Midbrain (tissue), 1 donor: Measurements from ENCODE around the gene CST7.
"Not testable (repeated sequence)": the region's sequence is repeated elsewhere in the genome, so short reads cannot be mapped to it uniquely, and the experiment has no call there.

Source experiments
- DNase-seq: peaks from one replicate; lab custom pipeline; 2025; lab: John Stamatoyannopoulos, UW

Gene CST7

DNA sequence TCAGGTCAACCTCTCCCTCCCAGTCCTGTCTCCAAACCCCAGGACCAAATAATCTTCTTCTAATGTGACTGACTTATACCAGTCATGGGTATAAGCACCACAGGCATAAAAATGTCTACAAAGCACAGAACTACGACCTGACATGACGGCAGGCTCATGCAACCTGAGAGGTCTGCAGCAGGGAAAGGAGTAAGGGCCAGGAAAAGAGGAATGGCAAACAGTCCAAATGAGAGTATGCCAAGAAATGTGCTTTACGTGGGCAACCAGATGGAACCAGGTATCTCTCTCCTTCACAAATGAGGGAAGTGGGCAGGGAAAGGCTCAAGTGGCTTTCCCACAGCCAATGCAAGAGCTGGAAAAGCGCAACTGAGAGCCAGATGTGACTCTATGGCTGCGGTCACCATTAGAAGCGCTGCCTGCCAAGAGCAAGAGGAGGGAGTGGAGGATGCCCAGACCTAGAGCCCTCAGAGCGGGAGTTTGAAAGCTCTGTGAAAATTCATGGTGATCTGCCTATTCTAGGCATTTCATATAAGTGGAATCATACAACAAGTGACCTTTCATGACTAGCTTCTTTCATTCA is 37.5 kb downstream of the CST7 start:
- DNase-seq = no peak

- DNase-seq = no peak
Observed at GRCh38 chr20:24987244-24987643, 38.2 kb downstream of the CST7 start.

DNA sequence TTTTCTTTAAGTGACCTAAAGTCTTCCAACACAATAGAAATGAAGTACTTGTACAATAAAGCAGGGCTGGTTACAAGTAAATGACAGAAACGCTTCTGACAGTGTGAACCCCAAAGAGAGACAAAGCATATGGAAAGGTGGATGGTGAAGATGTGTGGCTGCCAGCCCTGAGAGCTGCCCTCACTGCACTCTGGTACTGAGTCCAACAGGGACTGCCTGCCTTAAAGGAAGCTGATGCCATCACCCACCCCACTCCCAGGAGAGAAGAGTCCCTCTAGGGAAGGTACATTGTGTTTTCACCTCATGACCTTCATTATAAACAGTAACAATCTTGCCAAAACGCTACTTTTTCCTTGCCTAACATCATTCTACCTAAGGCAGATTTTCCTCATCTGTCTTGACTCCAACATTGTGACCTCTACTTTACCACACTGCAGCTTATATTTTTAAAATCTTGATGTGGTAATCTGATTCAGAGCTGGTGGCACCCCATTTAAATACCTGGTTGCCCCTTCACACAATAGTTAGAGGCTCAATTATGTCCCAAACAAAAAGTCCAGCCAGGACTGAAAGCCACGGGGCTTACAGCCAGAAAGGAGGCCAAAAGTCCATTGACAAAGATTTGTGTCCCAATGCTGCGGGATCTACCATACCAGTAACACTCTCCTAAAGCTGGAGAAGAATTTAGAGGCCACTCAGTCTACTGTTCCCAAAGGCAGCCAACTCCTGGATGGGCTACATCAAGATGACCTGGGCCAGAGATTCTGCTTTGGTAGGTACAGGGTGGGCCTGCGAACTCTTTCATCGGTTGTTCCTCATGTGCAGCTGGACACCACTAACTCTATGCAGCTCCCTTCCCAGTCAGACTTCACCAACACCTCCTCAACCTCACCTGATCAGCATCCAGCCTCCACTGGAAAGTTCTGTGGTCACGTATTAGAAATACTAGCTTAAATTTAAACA is 39.1 kb downstream of the CST7 start:
- no peak for DNase-seq

DNA sequence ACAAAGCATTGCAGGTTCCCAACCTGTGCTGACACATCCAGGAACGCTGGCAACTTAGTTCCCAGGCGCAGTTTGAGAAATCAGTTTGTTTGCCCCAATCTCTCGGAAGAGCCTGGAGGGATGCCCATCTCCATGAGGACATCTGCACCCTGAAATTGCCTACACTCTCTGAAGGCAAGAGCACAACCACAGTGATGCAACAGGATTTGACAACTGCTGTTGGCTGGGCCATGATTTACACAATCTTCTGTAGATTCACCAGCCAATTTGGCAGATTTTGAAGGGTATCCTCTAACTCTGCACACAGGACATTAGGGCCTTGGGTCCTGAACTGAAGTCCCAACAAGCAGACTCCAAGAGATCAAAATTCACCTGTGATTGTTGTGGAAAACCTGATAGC is 40.1 kb downstream of the CST7 start:
- DNase-seq = no peak

DNA sequence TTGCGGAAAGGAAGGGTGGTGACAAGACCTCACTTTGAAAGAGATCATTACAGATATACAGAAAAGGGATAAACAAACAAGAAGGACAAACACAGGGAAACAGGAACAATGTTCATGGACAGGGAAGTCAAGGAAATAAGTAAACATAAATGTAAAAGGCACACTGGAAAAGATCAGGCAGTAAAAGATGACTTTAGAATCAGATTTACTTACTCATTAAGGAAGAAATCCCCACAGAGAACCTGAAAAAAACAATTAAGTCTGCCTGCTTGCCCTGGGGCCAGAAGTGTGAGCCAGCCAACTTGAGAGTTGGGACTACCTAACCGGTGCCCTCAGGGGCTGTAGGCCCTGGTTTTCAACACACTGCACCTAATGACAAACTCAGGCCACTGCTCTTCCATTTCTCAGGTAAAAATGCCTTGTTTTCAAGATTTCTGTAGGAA is 41.8 kb downstream of the CST7 start:
- DNase-seq = no peak

- no peak for DNase-seq
Observed at GRCh38 chr20:24991897-24992486, 42.9 kb downstream of the CST7 start.

DNA sequence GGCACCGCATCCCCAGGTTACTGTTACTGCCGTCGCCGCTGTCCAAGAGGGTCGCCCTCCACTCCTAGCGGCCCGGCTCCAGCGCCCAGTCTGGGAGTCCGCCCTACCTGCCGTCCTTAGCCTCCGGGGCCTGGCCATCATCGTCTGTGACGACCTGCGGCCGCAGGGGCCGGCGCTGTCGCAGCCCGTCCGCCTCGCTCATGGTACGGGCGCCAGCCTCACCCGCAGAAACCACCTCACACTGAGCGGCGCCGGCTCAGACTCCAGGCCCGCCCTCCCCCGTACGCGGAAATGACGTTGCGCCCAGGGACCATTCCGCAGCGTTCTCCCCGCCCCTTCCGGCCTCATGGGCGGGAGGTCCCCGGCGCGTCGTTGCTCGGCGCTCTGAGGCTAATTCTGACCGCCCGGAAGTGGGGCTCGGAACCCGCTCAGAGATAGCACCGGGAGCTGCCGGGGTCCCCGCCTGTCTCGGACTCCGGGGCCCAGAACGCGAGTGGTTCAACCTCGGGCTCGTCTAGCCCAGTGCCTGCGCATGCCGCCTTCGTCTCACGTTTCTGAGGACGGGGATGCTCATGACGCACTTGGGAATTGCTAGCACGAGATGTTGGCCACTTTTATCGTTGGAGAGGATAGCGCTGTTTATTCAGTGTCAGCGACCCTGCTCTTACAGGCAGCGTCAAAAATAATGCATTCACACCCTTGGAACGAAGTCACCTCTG is 43.6 kb downstream of the CST7 start, which contains the start of gene APMAP:
APMAP (minus strand) TSS at position 265 of the 719 bp plus-strand sequence; CDS start at position 202, 63 bp downstream.
- peak; percentile 97 for DNase-seq

DNA sequence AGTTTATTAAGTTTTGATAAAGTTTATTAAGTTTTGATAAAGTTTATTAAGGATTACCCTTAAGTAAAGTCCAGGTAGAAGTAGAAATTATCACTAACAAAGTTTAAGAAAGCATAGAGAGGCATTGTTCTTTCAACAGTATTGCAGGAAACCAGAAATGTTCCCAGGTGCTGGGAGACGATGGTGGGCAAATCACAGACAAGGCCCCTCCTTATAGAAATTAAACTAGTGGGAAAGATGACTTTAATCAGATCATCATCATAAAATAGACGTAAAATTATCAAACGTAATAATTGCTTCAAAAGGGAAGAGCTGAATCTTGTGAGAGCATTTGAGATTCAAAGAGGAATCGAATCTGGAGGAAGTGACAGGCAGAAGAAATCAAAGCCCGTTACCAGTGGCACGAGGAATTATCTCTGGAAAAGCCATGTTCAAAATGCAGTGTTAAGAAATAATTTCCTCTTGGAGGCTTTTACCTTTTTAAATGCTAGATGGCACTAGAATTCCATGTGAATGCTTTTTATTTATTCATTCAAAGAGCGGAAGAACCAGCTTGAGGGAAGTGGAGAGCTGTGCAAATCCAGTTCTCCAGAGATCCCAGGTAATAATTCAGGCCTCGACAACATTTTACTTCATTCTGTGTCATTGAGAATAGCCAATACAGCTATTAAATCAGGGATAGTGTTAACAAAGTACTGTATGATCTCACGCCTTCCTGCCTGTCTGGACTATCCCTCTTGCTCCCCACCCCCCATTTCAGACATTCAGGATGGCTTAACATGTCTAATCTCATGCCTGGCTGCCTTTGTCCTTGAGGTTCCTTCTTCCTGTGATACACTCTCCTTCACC is 44.5 kb downstream of the CST7 start:
- peak; percentile 68 for DNase-seq

DNA sequence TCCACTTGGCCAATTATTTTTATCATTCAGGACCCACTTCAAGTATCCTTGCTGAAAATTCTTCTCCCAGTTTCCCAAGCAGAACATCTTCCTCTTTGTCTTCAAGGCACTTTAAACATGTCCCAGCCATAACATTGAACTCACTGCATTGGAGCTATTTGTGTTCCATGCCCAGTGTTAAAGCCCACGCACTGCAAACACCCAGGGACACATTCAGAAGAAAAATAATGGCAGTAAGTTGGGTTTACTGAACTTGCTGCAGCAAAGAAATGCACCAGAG is 45.1 kb downstream of the CST7 start:
- no peak for DNase-seq

DNA sequence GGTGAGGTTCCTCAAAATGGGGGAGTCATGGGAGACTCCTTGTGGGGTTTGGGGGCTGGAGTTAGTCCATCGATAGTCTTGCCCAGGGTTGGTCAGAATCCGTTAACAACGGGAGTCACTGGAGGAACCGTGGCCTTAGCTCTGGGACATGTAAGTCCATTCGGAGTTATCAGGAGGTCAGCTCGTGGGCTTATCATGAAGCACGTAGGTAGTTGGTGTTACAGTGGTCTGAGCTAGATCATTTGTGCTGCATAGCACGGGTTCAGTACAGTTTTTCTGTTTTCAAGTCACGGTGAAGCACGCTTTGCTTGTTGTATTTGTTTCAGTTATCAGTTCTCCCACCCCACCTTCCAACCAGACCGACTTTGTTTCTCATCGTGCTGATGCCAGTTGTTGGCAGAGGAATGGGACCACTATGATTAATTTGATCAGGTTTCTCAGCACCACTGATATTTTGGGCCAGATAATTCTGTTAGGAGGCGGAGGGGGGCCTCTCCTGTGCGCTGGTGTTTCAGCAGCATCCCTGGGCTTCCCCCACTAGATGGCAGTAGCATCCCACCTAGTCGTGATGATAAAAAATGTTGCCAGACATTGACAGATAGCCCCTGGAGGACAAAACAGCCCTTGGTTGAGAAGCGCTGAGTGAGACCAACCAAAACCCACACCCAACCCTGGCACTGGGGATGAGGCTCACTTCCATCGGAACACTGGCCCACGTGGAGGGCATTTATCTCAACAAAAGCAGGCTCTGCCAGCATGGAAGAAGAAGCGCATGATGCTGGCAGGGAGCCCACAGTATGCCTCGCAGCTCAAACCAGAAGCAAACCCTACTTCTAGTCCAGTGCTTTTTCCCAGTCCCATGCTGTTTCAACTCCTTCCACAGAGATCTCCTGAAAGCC is 45.6 kb downstream of the CST7 start:
- DNase-seq = peak; percentile 89

GRCh38 chr20:24995741-24996448 is 46.8 kb downstream of the CST7 start:
- no peak for DNase-seq

DNA sequence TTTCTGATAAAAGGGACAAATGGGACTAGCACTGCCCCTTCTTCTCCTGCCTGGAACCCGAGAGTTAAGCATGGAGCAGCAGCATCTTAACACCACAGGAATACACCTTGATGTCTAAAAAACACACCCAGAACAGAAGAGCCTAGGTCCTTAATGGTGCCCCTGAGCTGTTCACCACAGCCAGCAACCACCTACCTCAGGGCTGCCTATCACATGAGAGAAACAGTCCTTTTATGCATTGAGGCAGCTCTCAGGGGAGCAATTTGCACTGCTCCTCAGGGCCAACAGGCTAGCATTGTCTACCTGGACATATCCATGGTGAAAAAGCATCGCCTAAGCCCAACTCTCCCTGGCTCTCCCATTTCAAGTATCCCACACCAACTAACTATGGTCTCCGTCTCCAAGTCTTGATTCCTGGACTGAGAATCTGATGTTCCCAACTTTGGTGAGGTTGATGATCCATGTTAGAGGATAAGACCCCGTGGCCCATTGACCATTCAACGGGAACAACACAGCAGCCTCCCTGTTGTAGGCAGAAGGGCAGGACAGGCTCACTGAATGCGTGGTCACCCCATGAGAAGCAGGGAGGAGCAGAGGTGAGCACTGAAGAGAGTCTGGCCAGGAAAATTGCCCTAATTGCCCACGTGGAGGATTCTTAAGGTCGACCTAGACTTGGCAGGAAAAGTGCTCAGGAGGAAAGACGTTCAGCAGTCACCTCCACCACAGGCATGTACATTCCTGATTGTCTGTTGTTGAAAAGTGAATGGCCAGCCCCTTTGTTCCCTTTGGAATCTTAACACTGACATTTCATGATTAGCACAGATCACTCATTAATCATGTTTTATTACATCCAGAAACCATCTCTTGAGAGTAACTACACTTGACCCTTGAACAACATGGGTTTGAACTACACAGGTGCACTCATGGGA is 47.6 kb downstream of the CST7 start:
- DNase-seq = no peak

DNA sequence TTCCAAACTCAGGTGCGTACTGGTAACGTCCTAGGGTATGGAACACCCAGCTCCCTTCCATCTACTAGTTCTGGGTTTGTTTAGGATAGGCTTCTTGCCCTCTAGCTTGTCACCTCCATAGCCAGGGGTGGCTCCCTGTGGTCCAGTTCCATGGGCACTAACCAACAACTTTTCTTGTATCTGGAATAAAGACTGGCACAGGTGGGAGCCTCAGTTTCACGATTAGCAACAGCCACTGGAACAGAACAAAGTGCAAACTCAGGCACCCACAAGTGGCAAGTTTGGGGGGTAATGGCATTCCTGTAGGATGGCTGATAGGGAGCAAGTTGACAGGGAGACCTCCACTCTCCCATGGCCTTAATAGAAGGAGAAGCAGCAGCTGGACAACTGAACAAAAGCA is 49.1 kb downstream of the CST7 start:
- DNase-seq = no peak

DNA sequence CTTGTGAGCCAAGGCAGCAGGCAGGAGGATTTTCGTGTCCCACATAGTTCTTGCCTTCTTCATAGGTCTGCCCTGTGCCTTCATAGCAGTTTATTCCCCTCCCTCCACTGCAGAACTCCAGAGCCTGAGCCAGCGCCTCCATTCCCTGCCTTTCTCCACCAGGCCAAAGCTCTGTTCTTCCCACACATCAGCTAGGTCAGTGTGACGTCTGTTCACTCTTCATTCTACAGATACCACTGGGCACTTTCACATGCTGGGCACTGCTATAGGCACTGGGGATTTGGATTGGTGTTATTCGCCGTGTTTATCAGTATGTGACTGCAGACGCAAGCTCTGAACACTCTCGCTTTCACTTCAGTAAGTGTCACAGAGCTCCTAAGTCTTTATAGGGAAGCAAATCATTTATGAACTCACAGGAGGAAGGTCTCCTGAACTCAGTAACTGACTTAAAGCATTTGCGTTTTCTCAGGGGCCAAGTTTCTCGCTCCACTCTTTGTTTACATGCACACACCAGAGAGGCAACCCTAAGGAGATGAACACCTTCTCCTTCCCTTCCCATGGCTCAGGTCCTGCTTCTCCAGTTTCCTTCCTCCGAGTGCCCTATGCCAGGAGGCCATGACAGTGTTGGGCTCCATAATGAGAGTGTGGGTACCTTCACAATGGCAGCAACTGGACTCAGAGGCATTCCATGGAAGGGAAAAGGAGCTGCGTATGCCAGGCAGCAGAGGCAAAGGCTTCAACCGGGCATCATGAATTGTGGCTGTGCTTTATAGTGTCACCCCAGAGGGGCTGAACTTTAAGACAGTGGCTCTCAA is 49.8 kb downstream of the CST7 start:
- DNase-seq = no peak

DNA sequence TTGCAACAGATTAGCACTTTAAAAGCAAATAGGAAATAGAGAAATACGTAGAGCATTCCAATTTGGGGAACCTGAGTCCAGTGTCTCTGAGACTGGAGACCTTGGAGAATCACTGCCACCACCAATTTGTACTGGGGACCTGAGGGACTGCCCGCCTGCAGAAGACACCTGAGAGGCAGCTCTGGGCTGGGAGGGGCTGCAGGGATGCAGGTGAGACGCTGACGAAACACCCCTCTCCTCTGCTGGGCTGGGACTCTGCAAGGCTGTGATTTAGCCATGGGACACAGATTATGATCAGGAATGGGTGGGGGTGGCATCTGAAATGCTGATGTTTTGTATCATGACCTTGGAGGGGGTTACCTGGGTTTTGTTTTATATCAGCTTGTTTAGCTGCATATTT is 50.5 kb downstream of the CST7 start:
- DNase-seq = no peak

DNA sequence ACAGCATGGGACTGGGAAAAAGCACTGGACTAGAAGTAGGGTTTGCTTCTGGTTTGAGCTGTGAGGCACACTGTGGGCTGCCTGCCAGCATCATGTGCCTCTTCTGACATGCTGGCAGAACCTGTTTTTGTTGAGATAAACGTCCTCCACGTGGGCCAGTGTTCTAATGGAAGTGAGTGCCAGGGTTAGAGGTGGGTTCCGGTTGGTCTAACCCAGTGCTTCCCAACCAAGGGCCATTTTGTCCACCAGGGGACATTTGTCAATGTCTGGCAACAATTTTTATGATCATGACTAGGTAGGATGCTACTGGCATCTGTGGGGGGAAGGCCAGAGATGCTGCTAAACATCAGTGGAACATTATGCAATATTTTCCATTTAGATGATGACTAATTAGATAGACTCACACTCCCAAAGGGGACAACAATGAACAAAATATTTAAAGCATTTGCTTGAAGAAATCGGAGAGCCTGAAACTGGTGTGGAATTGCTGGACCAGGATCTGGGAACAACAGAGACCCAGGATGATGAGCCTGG is 51.3 kb downstream of the CST7 start:
- DNase-seq = no peak

GRCh38 chr20:25001323-25001722 is 52.3 kb downstream of the CST7 start:
- DNase-seq = not testable (repeated sequence)

- DNase-seq = no peak
Observed at GRCh38 chr20:25003002-25003401, 53.9 kb downstream of the CST7 start.
